Measurements from ENCODE around the gene CAMK1G.

Gene CAMK1G

DNA sequence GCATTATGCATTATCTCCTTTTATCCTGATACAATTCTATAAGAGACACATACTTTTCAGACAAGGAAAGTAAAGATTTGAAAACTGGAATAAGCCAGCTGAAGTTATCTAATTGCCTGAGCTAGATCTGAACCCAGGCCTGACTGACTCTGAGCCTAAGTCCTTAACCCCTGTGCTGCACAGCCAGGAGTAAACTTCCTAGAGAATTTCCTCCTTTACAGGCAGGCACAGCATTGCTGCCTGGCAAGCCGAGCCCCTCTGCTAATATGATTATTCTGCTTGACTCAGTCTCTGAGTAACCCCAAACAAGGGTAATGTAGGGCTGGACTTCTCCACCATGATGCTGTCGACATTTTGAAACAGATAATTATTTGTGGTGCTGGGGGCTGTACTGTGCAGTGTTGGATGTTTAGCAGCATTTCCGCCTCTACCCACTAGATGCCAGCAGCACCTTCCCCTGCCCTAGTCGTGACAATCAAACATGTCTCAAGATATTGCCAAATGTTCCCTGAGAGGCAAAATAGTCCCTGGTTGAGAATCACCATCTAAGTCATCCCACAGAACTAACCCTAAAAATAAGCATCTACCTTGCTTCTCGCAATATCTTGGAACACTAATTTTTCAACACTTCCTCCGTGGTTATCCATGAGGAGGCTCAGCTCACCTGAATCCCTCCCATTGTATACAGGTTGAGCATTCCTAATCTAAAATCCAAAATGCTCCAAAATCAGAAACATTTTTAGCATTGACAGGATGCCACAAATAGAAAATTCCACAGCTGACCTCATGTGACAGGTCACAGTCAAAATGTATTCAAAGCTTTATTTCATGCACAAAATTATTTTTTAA, 18.5 kb downstream of the CAMK1G start:
- no peak for DNase-seq

DNA sequence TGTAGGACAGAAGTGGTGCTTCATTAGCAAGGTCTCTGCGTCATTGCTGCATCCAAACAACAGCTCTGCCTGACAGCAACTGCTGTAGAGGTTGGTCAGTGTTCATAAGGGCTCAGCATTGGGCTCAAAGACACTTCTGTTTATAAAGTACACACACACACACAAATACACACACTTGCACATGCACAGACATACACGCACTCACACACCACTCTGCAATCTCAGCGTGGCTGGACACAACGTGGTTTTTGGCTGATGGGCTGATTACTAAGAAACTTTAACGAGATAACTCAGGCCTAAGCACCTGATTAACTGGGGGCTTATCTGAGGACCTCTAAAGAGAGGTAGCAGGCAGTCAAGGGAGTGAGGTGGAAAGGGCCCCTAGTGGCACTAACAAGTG, 20.4 kb downstream of the CAMK1G start:
- DNase-seq, result no peak

DNA sequence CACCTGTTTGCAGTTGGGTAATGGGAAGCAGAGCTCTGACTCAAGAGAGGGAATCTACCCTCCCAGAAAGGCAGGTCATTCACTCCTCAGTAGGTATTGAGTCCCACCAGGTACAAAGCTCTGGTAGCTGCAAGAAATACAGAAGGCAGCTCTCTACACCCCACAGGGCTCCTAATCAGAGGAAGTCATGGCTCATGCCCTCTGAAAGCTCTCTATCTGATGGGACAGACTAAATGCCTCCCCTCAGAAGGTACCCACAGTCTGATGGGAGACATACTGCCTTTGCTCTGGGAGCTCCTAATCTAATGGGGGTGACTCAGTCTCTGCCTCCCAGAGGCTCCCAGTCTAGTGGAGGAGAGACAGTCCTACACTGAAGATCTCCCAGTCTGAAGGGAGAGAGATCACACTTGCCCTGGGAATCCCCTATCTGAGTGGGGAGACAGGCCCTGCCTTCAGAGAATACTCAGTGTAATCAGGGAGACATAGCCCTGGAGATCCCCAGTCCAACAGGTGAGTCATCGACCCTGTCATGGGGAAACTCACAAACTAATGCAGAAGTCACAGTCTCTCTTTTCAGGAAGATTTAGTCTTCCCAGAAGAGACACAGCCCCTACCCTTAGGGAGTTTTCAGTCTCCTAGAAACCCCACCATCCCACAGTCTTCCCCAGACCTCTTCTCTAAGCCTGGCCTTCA, 23.7 kb downstream of the CAMK1G start:
- DNase-seq, result no peak

DNA sequence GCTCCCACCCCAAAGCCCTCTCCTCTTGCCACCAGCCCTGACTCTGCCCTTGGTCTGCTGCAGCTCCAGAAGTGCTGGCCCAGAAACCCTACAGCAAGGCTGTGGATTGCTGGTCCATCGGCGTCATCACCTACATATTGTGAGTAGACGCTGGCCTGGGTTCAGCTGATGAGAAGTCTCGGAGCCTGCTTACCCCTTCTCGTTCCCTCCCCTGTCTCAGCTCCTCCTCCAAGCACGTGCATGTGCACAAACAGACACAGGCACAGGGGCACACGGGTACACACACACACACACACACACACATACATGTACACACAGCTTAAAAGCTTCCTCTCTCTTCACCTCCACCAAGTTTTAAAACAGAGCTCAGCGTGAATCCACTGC, 24.3 kb downstream of the CAMK1G start:
- DNase-seq, result no peak

DNA sequence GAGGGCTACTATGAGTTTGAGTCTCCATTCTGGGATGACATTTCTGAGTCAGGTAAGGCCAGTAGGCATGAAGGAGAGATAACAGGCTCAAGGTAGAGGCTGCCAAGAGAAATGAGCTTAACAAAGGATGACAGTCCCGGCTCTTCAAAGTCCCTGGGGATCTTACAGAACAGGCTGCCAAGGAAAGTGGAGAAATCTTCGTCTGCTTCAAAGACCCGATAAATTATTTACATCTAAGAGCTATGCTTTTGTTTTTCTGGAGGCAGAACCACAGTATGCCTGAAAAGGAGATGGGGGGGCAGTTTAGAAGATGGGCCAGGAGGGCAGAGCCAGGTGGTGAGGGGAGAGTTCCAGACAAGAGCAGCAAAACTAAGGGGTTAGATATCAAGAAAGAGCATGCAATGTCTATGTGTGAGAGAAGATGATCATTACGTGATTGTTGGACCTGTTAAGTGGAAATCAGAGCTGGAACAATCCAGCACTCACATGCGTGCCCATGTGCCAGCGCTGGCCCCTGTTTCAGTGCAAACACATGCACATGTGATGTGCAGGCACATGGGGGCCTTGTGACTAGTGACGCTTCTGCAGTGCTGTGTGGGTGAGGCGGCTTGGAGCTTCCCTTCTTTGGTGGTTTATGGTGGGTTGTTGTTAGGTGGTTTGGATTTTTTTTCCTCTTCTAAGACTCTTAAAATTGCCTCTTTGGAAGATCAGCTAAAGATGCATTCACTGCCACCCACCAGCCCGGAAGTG, 25.7 kb downstream of the CAMK1G start:
- no peak for DNase-seq

DNA sequence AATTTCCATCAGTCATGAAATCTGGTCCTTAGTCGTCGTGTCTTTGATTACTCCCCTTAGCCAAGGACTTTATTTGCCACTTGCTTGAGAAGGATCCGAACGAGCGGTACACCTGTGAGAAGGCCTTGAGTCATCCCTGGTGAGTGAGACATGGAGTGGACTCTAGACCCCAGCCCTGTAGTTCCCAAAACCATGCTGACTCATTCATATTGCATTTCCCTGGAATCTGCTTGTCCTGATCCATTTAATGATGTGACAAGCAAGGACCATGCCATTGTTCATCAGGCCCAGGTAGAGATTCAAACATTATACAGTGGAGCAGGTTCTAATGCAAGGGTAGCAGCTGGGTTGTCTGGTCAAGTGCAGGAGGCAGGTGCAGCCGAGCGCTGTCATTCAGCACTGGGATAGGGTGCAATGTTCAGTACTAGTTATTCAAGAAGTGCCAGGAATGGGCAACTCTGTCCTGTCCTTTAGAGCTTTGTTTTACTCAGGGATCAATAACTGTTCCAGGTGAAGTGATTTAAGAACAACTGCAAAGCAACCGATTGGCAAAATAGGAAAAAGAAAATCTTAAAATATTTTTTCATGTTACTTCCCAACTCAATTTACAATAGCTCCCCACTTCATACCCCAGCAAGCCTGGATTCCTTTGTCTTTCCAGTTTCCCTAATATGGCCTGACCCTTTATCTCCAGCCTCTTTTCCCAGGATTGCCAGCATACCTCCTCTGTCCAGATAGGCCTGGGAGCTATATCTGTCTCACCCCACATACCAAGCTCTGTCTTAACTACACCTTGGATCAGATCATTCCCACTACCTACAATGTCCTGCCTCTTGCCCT, 26.5 kb downstream of the CAMK1G start:
- DNase-seq, result no peak

DNA sequence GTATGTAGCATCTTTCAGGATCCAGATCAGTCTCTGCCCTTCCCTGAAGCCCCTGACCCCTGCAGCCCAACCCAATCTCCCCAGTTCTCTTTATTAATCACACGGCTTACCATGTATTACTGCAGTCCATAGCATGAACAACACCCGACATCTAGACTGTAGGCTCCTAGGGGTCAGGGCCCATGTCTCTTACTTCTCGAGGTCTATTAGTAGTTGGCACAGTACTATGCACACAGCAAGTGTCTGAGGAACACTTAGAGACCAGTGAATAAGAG, 27.1 kb downstream of the CAMK1G start:
- no peak for DNase-seq

DNA sequence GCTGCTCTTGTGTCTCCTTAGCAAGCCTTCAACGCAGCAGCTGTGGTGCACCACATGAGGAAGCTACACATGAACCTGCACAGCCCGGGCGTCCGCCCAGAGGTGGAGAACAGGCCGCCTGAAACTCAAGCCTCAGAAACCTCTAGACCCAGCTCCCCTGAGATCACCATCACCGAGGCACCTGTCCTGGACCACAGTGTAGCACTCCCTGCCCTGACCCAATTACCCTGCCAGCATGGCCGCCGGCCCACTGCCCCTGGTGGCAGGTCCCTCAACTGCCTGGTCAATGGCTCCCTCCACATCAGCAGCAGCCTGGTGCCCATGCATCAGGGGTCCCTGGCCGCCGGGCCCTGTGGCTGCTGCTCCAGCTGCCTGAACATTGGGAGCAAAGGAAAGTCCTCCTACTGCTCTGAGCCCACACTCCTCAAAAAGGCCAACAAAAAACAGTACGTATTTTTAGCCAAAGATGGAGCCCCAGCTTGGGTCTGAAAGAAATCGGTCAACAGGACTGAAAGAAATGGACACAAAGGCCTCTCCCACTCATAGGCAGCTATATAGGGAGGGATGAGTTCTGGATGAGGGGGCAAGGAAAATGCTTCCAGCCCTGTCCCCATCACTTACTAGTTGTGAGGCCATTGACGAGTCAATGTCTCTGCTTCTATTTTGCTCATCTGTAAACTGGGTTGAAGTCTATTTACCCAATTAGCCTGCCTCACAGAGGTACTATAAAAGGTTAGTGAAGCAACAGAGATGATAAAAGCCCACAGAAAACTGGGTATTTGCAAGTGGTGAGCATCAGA, 28.5 kb downstream of the CAMK1G start:
- DNase-seq, result no peak

DNA sequence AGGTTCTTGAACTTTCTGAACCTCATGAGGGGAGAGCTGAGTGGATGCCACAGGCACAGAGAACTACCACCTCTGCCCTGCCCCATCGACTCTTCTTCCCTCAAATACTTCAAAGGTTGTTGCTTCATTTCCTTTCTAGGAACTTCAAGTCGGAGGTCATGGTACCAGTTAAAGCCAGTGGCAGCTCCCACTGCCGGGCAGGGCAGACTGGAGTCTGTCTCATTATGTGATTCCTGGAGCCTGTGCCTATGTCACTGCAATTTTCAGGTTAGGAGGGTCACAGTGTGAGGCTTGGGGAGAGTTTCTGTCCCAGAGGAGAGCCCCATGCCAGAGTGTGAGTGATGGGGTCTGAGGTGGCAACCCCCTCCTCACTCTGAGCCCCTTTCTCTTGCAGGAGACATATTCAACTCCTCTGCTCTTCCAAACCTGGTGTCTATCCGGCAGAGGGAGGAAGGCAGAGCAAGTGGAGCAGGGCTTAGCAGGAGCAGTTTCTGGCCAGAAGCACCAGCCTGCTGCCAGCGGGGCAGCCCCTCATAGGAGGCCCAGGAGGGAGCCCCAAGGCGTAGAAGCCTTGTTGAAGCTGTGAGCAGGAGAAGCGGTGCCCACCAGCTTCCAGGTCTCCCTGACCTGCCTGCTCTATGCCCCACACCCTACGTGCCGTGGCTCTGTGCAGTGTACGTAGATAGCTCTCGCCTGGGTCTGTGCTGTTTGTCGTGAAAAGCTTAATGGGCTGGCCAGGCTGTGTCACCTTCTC, 29.3 kb downstream of the CAMK1G start:
- DNase-seq, result no peak

DNA sequence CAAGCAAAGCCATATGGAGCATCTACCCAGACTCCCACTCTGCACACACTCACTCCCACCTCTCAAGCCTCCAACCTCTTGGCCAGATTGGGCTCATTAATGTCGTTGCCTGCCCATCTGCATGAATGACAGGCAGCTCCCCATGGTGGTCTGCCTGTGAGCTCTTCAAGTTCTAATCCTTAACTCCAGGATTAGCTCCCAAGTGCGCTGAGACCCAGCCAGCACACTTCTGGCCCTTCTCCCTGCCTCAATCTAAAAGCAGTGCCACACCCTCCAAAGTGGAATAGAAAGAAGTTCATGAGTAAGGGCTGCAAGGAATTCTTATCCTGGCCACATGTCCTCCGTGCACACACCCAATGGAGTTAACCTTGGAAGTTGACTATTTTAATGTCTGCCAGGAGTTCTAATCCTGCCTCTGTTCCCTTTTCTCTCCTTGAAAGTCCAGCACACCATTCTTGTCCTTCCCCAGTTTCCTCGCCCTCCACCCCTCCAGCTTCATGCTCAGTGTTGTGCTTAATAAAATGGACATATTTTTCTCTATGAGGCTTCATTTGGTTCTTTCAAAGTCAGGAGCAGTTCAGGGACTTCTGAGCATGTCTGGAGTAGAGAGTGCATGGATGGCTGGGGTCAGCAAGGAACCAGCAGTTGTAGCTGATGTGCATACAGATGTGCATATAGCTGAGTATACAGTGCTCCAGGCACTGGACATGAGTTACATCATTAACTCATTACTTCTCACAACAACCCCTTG, 30.1 kb downstream of the CAMK1G start:
- no peak for DNase-seq

DNA sequence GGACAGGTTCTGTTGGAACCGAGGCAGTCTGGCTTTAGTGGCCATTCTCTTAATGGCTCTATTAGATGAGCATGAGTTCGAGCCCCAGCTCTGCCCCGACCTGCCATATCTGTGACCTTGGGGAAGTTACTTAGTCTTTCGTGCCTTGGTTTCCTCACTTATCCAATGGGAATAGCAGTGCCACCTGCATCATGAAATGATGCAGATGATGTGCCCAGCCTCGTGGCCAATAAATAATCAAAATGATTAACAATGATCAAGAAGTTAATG, 30.6 kb downstream of the CAMK1G start:
- DNase-seq, result no peak

DNA sequence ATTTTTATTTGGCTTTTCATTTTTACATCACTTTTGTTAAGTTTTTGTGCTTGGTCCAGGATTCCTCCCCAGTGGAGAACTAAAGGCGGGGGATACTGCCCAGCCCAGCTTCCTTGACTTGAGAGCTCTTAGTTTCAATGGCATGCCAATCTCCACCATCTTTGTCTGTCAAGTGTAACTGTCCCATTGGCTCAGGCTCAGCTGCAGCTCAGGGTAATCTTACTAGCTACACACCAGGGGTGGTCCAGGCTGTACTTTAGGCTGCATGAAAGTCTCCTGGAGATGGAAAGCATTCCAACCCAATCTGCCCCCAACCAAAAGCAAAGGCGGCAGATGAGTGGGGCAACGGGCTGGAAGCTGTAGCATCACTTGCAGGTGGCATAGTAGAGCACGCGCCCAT, 31.4 kb downstream of the CAMK1G start:
- DNase-seq, result no peak

DNA sequence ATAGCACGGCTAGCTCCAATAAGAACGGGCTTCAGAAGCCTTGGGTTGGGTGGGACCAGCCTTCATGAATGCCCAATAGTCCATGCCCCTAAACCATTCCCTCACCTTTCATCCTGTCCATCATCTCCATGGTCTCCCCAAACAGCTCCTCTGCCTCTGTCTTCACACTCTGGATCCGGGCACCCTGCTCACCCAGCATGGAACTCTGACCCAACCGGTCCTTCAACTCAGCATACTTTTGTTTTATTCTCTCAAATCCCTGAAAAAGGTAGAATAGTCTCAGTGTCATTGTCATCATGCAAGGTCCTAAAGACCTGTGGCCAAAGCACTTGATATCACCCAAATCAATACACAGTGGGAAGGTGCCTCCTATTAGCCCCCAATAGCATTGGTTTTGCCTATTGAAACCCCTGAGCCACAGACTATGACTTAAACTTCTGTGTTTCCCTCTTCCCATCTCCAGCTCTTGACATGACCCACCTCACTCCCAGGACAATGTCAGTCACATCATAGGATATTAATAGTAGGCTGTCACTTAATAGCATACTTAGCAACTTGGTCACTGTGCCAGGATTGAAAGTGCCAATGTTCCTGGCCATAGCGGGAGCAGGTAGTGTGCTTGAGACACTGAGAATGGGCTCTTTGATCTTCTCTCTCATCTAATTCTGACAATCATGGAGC, 33.0 kb downstream of the CAMK1G start:
- DNase-seq, result no peak

DNA sequence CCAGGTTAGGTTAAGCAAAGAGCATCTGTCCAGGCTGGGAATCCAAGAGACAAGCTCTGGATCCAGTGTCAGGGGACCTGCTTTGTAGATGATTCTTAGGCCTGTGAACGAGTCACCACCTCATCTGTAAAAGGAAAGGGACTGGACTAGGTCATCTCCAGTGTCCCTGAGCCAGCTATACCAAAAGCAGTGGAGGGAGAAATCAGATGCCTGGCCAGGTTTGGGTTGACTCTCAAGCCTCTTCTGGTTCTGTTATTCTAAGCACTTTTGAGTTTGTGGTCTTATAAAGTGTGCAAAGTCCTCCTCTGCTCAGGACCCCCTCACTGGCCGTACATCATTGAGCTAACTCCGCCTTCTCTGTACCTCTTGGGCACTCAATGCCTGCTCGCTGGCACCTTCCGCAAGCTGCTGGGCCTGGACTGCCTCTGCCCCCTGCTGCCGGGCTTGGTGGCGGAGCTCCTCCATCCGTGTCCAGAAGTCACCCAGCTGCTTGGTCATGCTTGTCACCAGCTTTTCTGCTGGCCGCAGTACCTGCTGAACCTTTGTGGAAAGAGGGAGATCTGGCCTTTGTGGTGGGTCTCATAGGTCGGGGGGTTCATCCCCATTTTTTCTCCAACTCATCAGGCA, 33.6 kb downstream of the CAMK1G start:
- no peak for DNase-seq

DNA sequence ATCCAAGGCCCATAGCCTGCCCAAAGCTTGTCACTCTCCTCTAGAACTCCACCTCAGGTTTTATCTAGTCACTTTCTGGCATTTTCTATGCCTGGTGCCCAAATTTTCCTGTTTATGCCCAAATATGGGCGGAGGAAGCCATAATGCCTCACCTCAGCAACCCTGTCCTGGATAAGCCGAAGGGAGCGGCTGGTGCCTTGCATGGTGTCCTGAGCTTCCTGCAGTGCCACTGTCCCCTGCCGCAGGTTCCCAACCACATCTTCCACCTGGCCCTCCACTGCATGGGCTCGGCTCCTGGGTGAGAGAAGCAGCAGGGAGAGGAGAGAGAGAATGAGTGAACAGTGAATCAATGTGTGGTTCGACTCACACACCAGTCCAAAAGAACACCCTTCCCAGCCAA, 34.2 kb downstream of the CAMK1G start:
- DNase-seq, result no peak

DNA sequence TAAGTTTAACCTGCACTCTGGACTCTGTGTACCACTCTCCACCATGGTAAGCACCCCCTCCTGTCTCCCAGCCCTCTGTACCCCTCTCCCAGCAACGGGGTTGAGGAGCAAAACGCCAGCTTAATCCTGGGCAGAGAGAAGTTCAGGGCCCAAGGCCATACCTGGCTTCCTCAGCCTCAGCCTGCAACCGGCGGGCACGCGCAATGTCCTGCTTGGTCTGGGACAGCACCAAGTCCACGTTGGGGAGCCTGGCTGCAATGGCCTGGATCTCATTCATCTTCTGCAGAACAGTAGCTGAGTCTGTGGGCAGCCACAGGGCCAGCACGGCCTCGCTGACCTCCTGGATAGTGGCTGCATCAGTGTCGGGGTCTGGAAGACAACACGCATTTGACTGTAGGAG, 34.8 kb downstream of the CAMK1G start:
- no peak for DNase-seq

DNA sequence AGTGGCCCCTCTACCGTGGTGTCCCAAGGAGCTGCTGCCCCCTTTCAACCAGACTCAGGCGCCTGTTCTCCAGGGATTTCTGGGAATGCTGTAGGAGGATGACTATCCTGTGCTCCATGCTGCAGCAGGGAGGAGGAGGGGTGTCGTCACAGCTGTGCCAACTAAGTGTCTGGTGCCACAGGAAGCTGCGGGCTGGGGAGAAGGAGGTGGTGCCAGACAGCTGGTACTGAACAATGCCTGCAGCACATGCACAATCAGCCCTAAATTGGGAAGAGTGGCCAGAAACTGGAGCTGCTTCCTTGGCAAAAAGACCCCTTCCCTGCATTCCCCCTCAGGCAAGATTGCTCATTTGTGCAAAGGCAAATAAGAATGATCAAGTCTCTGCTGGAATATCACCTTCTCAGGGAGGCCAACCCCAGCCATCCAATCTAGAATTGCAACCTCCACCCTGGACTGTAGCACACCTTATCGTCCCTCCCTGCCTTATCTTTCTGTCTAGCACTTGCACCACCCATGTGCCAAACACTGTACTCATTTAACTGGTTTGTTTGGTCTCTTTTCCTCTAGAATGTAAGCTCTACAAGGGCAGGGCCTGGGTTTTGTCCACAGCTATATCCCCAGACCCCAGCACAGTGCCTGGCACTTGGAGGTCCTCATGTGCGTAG, 35.4 kb downstream of the CAMK1G start:
- peak; percentile 43 for DNase-seq

DNA sequence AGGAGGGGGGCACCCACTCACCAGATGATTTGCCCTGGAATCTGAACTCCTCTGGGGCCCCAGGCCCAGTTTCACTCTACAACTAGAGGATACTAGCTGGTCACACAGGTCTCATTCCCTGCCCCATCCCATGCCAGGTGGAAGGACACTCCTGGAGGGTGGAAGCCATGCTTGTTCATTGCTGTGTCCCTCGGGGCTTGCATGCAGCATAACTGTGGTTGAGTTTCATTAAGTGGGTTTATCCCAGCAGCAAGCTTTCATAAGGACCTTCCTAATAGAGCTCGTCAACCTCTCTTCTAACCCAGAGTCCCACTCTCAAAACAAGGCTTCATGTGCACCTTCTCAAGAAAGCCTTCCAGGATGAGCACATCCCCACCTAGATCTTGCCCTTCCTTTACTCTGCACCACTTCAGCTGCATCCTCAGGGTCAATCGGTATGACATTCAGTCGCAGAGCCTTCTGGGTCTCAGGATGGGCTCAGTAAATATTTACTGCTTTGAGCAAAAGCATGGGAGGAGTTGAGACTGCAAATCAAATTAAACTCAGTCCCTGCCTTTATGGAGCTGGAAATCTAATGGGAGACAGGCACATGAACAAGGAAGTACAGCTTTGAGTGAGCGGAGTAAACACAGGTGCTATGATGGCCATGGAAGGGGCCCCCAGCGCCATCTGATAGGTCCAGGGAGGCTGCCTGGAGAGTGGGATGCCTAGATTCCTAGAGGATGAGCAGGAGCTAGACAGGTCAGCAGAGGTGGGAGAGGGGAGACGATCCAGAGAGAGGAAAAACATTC, 36.4 kb downstream of the CAMK1G start:
- DNase-seq, result no peak

DNA sequence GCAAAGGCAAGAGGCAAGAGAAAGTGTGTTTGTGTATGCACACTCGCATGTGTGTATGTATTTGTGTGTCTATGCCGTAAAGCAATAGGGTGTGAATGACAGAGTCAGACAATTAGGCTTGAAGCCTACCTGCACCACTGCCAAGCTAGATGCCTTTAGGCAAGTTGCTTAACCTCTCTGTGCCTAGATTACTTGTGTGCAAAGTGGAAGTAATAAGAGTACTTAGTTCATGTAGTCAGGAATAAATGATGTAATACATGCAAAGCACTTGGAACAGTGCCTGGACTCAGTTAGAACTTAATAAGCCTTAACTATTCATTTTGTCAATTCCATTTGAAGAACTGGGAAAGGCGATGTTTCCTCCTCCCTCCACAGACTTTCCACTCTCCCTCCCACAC, 37.0 kb downstream of the CAMK1G start:
- peak; percentile 68 for DNase-seq
